Body of pancreas (tissue), 4 donors: ENCODE results near the gene STOX1.
"Not testable (repeated sequence)": the region's sequence is repeated elsewhere in the genome, so short reads cannot be mapped to it uniquely, and the experiment has no call there.

Source experiments
- POLR2A ChIP-seq, 3 donors: fragments of 450-650 bp; IDR thresholded peaks; one replicate each; pipeline ENCODE4 v1.6.1; 2016; ENCODE audit warnings: antibody characterized with exemption in 3 of 3, mild to moderate bottlenecking in 2 of 3
- TF ChIP-seq, protein P1 (sequence below), 7 experiments: fragments of 450-650 bp in 4 of 7; fragments of 200-600 bp in 3 of 7; sonication (generic) in 3 of 7; IDR thresholded peaks; one replicate each; pipeline ENCODE4 v1.5.1; 2016 to 2019; ENCODE audit warnings: antibody characterized with exemption in 7 of 7

DNA sequence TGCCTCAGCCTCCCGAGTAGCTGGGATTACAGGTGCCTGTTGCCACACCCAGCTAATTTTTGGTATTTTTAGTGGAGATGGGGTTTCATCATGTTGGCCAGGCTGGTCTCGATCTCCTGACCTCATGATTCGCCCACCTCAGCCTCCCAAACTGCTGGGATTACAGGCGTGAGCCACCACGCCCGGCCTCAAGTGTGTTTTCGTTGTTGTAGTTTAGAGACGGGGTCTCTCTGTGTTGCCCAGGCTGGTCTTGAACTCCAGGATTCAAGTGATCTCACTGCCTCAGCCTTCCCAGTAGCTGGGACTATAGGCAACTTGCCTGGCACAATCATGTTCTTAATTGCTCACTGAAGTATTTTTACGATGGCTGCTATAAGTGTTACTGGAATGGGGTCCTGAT lies 16.5 kb upstream of the STOX1 start:
- TF ChIP-seq, protein P1, sequence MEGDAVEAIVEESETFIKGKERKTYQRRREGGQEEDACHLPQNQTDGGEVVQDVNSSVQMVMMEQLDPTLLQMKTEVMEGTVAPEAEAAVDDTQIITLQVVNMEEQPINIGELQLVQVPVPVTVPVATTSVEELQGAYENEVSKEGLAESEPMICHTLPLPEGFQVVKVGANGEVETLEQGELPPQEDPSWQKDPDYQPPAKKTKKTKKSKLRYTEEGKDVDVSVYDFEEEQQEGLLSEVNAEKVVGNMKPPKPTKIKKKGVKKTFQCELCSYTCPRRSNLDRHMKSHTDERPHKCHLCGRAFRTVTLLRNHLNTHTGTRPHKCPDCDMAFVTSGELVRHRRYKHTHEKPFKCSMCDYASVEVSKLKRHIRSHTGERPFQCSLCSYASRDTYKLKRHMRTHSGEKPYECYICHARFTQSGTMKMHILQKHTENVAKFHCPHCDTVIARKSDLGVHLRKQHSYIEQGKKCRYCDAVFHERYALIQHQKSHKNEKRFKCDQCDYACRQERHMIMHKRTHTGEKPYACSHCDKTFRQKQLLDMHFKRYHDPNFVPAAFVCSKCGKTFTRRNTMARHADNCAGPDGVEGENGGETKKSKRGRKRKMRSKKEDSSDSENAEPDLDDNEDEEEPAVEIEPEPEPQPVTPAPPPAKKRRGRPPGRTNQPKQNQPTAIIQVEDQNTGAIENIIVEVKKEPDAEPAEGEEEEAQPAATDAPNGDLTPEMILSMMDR (IDR thresholded peaks at IDR 0.05), result not testable (repeated sequence)
- not testable (repeated sequence) for TF ChIP-seq POLR2A (IDR thresholded peaks at IDR 0.05)
